ENCODE measurements around the gene PKM. TPM values are rescaled to one million over a fixed set of nuclear protein-coding genes. Genes with fewer than 3 reads are reported as not detected.

Gene PKM
- polyA plus RNA-seq, 1 donor (not counting 4 experiments of a cell fraction or from before 2014, with no cell fraction given) = 3,352 TPM

- no peaks in the 10 kb centered on the region for H3K9me3 ChIP-seq (ENCODE audit: control insufficient read depth, low read depth, low read length)
- no peaks in the 10 kb centered on the region for H4K20me1 ChIP-seq (ENCODE audit: control insufficient read depth, extremely low read depth, insufficient read depth, low read length)
- no peak overlapping the region for H3K4me3 ChIP-seq (ENCODE audit: control insufficient read depth in 2 of 3, extremely low read depth in 1 of 3, insufficient read depth in 2 of 3, low read depth in 1 of 3, low read length in 3 of 3)
- dilution Hi-C loops (cut with MboI; ENCODE audit: extremely low pct_ligation_motif_present, low sequenced_read_pairs) = no loop called here
- no peaks in the 10 kb centered on the region for H3K79me2 ChIP-seq (ENCODE audit: control insufficient read depth, insufficient read depth, low read length)
- FAIRE-seq (no peak), DNase-seq (ENCODE audit: low read depth, low spot score) (no peak)
- H3K4me2 ChIP-seq (ENCODE audit: control insufficient read depth, extremely low read depth, insufficient read depth, low read depth, low read length) = no peak overlapping the region
- no peaks in the 10 kb centered on the region for H3K27me3 ChIP-seq (ENCODE audit: control insufficient read depth, extremely low read depth, insufficient read depth, low read length)
- peaks cover 17% of the 10 kb centered on the region for H3K4me1 ChIP-seq (ENCODE audit: control insufficient read depth, extremely low read depth, insufficient read depth, low read length)
- H2AFZ ChIP-seq (ENCODE audit: control insufficient read depth, low read length) = no peak overlapping the region
- H3K36me3 ChIP-seq (ENCODE audit: control insufficient read depth in 2 of 2, extremely low read depth in 1 of 2, insufficient read depth in 2 of 2, low read length in 2 of 2) = no peaks in the 10 kb centered on the region
- H3K9me1 ChIP-seq (ENCODE audit: control insufficient read depth, extremely low read depth, insufficient read depth, low read length) = peaks cover 2% of the 10 kb centered on the region
- no peak overlapping the region for H3K9ac ChIP-seq (ENCODE audit: control insufficient read depth, extremely low read depth, insufficient read depth, low read length)
- H3K27ac ChIP-seq (ENCODE audit: control insufficient read depth, insufficient read depth, low read length) = no peak overlapping the region
- TF ChIP-seq EZH2 (IDR thresholded peaks at IDR 0.05; ENCODE audit: low read length) = no peak
- TF ChIP-seq, protein P1, sequence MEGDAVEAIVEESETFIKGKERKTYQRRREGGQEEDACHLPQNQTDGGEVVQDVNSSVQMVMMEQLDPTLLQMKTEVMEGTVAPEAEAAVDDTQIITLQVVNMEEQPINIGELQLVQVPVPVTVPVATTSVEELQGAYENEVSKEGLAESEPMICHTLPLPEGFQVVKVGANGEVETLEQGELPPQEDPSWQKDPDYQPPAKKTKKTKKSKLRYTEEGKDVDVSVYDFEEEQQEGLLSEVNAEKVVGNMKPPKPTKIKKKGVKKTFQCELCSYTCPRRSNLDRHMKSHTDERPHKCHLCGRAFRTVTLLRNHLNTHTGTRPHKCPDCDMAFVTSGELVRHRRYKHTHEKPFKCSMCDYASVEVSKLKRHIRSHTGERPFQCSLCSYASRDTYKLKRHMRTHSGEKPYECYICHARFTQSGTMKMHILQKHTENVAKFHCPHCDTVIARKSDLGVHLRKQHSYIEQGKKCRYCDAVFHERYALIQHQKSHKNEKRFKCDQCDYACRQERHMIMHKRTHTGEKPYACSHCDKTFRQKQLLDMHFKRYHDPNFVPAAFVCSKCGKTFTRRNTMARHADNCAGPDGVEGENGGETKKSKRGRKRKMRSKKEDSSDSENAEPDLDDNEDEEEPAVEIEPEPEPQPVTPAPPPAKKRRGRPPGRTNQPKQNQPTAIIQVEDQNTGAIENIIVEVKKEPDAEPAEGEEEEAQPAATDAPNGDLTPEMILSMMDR (optimal IDR thresholded peaks at IDR 0.05 in 1 of 3, IDR thresholded peaks at IDR 0.05 in 1 of 3, conservative IDR thresholded peaks at IDR 0.05 in 1 of 3; ENCODE audit: extremely low read depth in 1 of 3, insufficient read depth in 2 of 3, low read length in 3 of 3) = no peak
Observed at GRCh38 chr15:72154316-72154715, 76.7 kb downstream of the PKM start.

- H4K20me1 ChIP-seq (ENCODE audit: control insufficient read depth, extremely low read depth, insufficient read depth, low read length) = no peaks in the 10 kb centered on the region
- no peaks in the 10 kb centered on the region for H3K9me3 ChIP-seq (ENCODE audit: control insufficient read depth, low read depth, low read length)
- dilution Hi-C loops (cut with MboI; ENCODE audit: extremely low pct_ligation_motif_present, low sequenced_read_pairs) = no loop called here
- no peak overlapping the region for H3K4me3 ChIP-seq (ENCODE audit: control insufficient read depth in 2 of 3, extremely low read depth in 1 of 3, insufficient read depth in 2 of 3, low read depth in 1 of 3, low read length in 3 of 3)
- H2AFZ ChIP-seq (ENCODE audit: control insufficient read depth, low read length) = no peak overlapping the region
- no peak overlapping the region for H3K9ac ChIP-seq (ENCODE audit: control insufficient read depth, extremely low read depth, insufficient read depth, low read length)
- H3K4me2 ChIP-seq (ENCODE audit: control insufficient read depth, extremely low read depth, insufficient read depth, low read depth, low read length) = no peak overlapping the region
- peaks cover 17% of the 10 kb centered on the region for H3K4me1 ChIP-seq (ENCODE audit: control insufficient read depth, extremely low read depth, insufficient read depth, low read length)
- no peaks in the 10 kb centered on the region for H3K79me2 ChIP-seq (ENCODE audit: control insufficient read depth, insufficient read depth, low read length)
- peaks cover 2% of the 10 kb centered on the region for H3K9me1 ChIP-seq (ENCODE audit: control insufficient read depth, extremely low read depth, insufficient read depth, low read length)
- H3K36me3 ChIP-seq (ENCODE audit: control insufficient read depth in 2 of 2, extremely low read depth in 1 of 2, insufficient read depth in 2 of 2, low read length in 2 of 2) = no peaks in the 10 kb centered on the region
- TF ChIP-seq, protein P1 (optimal IDR thresholded peaks at IDR 0.05 in 1 of 3, IDR thresholded peaks at IDR 0.05 in 1 of 3, conservative IDR thresholded peaks at IDR 0.05 in 1 of 3; ENCODE audit: extremely low read depth in 1 of 3, insufficient read depth in 2 of 3, low read length in 3 of 3) = no peak
- TF ChIP-seq EZH2 (IDR thresholded peaks at IDR 0.05; ENCODE audit: low read length) = no peak
- DNase-seq (ENCODE audit: low read depth, low spot score) (no peak), FAIRE-seq (no peak)
- no peak overlapping the region for H3K27ac ChIP-seq (ENCODE audit: control insufficient read depth, insufficient read depth, low read length)
- H3K27me3 ChIP-seq (ENCODE audit: control insufficient read depth, extremely low read depth, insufficient read depth, low read length) = no peaks in the 10 kb centered on the region
Observed at GRCh38 chr15:72153269-72154000, 77.6 kb downstream of the PKM start.

Other genes starting within 250 kb of the PKM start
- gene MYO9A, start 113.0 kb downstream of the PKM start, polyA plus RNA-seq = 6.8 to 10.6 TPM (median 8.4 TPM) in 3 replicates
- gene SENP8, start 112.8 kb downstream of the PKM start, polyA plus RNA-seq = 3.1 to 6.0 TPM (median 5.8 TPM) in 3 replicates
- gene GRAMD2A, start 33.4 kb downstream of the PKM start, polyA plus RNA-seq = 2.5 to 7.8 TPM (median 5.7 TPM) in 3 replicates
- 36.8 to 55.4 TPM (median 51.0 TPM) in 3 replicates for gene PARP6, start 41.4 kb upstream of the PKM start, polyA plus RNA-seq
- 0.04 to 0.12 TPM in 2 of 3 replicates, not detected in the other for gene CELF6, start 89.0 kb upstream of the PKM start, polyA plus RNA-seq
- 50.7 to 53.5 TPM (median 52.1 TPM) in 3 replicates for gene HEXA, start 144.8 kb upstream of the PKM start, polyA plus RNA-seq
- gene TMEM202, start 167.1 kb upstream of the PKM start, polyA plus RNA-seq = not detected in 3 replicates
- 46.9 to 70.6 TPM (median 50.6 TPM) in 3 replicates for gene ARIH1, start 243.1 kb upstream of the PKM start, polyA plus RNA-seq